IMR-90 (cell line): ENCODE measurements around the gene LRAT.

ENCODE experiments used
- BHLHE40 ChIP-seq: fragments of 150-350 bp; IDR thresholded peaks from 2 replicates; pipeline ENCODE4 v1.6.1; 2016; ENCODE audit warnings: mild to moderate bottlenecking, low read depth, low read length
- CTCF ChIP-seq: conservative IDR thresholded peaks from 2 replicates; pipeline ENCODE4 v1.5.1; 2012; ENCODE audit warnings: mild to moderate bottlenecking, low read depth, low read length, improper control_type of control experiment
- MAZ ChIP-seq: IDR thresholded peaks from 2 replicates; pipeline ENCODE4 v1.6.1; 2012; ENCODE audit warnings: low read depth, mild to moderate bottlenecking, low read length, improper control_type of control experiment, moderate library complexity, borderline replicate concordance
- MXI1 ChIP-seq: IDR thresholded peaks from 2 replicates; pipeline ENCODE4 v1.6.1; 2012; ENCODE audit warnings: low read depth, mild to moderate bottlenecking, low read length, moderate library complexity, borderline replicate concordance
- NFE2L2 ChIP-seq: fragments of 150-350 bp; IDR thresholded peaks from 2 replicates; pipeline ENCODE4 v1.6.1; 2016; ENCODE audit warnings: low read depth, mild to moderate bottlenecking, low read length
- POLR2A ChIP-seq: IDR thresholded peaks from 2 replicates; pipeline ENCODE4 v1.6.1; 2012; ENCODE audit warnings: mild to moderate bottlenecking, low read depth, low read length
- RCOR1 ChIP-seq: IDR thresholded peaks from 2 replicates; pipeline ENCODE4 v1.6.1; 2012; ENCODE audit warnings: mild to moderate bottlenecking, low read length, improper control_type of control experiment; ENCODE audit not compliant: insufficient replicate concordance
- TF ChIP-seq, protein P1 (sequence below): fragments of 150-350 bp; IDR thresholded peaks from 2 replicates; pipeline ENCODE4 v1.6.1; 2016; ENCODE audit warnings: low read depth, mild to moderate bottlenecking, low read length, moderate library complexity, borderline replicate concordance

DNA sequence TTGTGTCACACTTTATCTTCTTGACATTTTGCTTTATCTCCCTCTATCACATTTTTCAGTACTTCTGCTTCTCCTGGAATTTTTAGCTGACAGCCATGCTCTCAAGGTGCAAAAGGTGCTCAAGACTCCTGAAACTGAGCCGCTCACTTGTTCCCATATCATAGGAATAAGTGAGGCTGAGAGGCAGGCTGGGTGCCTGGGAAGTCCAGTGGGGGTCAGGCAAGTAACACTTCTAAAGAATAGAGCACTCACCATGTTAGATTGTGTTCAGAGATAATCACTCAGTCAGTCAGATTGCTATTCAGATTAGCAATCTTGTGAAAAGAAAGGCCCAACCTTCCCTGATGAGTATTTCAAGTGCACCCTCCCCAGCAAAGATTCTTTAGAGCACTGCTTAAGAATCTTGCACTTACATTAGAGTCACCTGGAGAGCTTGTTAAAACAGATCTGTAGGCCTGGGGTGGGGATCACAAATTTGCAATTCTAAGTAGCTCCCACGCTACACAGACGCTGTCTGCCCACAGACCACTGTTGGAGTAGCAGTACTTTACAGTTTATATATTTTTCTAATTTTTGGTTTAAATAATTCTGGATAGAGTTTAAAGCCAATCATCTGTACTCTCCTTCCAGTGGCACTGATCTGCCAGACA is 23.1 kb upstream of the LRAT start:
- TF ChIP-seq CTCF (no peak), POLR2A (no peak), MXI1 (no peak), MAZ (no peak), NFE2L2 (no peak), BHLHE40 (no peak), RCOR1 (no peak)
- TF ChIP-seq, protein P1, sequence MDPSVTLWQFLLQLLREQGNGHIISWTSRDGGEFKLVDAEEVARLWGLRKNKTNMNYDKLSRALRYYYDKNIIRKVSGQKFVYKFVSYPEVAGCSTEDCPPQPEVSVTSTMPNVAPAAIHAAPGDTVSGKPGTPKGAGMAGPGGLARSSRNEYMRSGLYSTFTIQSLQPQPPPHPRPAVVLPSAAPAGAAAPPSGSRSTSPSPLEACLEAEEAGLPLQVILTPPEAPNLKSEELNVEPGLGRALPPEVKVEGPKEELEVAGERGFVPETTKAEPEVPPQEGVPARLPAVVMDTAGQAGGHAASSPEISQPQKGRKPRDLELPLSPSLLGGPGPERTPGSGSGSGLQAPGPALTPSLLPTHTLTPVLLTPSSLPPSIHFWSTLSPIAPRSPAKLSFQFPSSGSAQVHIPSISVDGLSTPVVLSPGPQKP = no peak
